Jurkat, Clone E6-1 (cell line): ENCODE results near the gene NSMF.
A peak's percentile ranks its signal among the peaks of the same experiment; 100 is the strongest.
"Not testable (repeated sequence)": the region's sequence is repeated elsewhere in the genome, so short reads cannot be mapped to it uniquely, and the experiment has no call there.

ENCODE experiments used
- DNase-seq: peaks from one replicate; pipeline ENCODE4 v3.0.0-alpha.2; 2011; ENCODE audit warnings: low read depth, low spot score
- H3K4me3 ChIP-seq: 2 replicates; pipeline ENCODE4 v1.5.1; 2011; ENCODE audit warnings: mild to moderate bottlenecking, low read length, control low read depth, moderate library complexity

The NSMF gene

GRCh38 chr9:137478962-137479861, 20.1 kb upstream of the NSMF start:
- no peak for DNase-seq
- H3K4me3 ChIP-seq: no peak overlapping the region

- no peak for DNase-seq
- H3K4me3 ChIP-seq: no peak overlapping the region
These were observed 19.5 kb upstream of the NSMF start for GRCh38 chr9:137478613-137478961.

- DNase-seq: no peak
- no peak overlapping the region for H3K4me3 ChIP-seq
These were observed 18.9 kb upstream of the NSMF start for GRCh38 chr9:137477778-137478612.

- no peak for DNase-seq
These were observed 17.7 kb upstream of the NSMF start for GRCh38 chr9:137476856-137477255.

GRCh38 chr9:137475666-137476065, 16.5 kb upstream of the NSMF start:
- no peak for DNase-seq
- no peak overlapping the region for H3K4me3 ChIP-seq

More at GRCh38 chr9:137476856-137477255, 17.7 kb upstream of the NSMF start:
- no peak overlapping the region for H3K4me3 ChIP-seq

GRCh38 chr9:137474271-137474670, 15.1 kb upstream of the NSMF start:
- no peak for DNase-seq
- no peak overlapping the region for H3K4me3 ChIP-seq

- peak; percentile 47 for DNase-seq
- H3K4me3 ChIP-seq: no peak overlapping the region
These were observed 11.7 kb upstream of the NSMF start for GRCh38 chr9:137470785-137471184.

DNA sequence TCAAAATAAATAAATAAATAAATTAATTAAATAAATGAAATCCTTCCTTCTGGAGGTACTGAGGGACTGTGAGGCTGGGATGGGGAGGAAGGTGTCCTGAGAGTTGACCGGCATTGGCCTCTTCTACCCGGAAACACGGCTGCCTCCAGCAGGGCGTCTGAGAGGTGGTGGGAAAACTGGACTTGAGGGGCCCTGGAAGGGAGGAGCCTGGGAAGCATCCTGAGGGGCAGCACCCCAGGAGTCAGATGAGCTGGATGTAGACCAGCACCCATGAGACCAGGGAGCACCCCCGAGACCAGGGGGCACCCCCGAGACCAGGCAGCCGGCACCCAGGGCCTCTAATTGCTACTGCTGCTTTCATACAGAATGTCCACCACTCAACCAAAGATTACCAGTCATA, 8.8 kb upstream of the NSMF start:
- no peak overlapping the region for H3K4me3 ChIP-seq
- DNase-seq: no peak

GRCh38 chr9:137467161-137467581, 8.0 kb upstream of the NSMF start:
- DNase-seq: no peak

GRCh38 chr9:137466389-137467085, 7.4 kb upstream of the NSMF start:
- DNase-seq, H3K4me3 ChIP-seq: not testable (repeated sequence)

More at GRCh38 chr9:137467161-137467581, 8.0 kb upstream of the NSMF start:
- no peak overlapping the region for H3K4me3 ChIP-seq

DNA sequence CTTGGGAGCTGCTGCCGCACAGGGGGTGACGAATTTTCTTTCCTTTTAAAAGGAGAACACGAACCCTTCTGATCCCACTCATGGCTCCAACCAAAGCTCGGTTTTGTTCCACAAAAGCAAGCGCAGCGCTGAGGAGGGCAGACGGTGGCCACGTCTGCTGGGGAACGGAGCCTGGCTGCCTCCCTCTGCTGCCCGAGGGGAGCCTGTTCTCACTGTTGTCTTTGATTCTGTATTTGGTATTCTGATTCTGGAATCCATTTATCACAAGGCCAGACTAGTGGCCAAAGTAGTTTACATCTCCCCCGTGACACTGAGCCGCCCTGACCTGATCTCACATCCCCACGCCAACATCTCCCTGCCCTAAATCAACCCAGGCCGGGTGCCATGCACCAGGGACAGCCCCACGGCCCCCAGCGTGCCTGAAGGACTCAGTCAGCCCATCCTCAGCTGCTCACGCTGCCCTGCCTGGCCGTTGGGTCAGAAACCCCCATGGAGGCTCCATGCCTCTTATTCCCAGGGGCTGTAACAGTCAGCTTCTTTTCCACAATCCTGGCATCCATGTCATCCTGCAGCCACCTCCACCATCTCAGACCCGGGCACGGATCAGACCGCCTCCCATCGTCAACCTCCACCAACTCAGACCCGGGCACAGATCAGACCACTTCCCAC, 6.7 kb upstream of the NSMF start:
- no peak overlapping the region for H3K4me3 ChIP-seq
- no peak for DNase-seq

- H3K4me3 ChIP-seq: no peak overlapping the region
- DNase-seq: no peak
These were observed 6.0 kb upstream of the NSMF start for GRCh38 chr9:137465000-137465719.

GRCh38 chr9:137464291-137464999, 5.3 kb upstream of the NSMF start:
- DNase-seq: no peak
- no peak overlapping the region for H3K4me3 ChIP-seq

DNA sequence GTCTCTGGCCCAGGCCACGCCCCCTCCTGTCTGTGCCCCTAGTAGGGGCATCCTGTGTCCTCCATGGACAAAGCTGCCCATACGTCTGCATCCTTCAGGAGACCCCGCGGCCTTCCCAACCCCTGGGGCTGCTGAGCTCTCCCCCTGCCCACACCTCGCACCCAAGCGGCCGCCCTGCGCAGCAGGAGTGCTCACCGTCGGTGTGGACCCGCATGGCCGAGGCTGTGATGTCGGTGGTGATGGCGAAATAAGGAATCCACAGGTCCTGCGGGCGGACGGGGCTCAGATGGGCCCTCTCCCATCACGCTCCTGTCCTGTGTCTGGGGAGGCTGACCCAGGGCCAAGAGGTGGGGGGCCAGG, 4.8 kb upstream of the NSMF start:
- H3K4me3 ChIP-seq: no peak overlapping the region
- no peak for DNase-seq

GRCh38 chr9:137462986-137463930, 4.1 kb upstream of the NSMF start:
- H3K4me3 ChIP-seq: no peak overlapping the region
- DNase-seq: peak; percentile 18

GRCh38 chr9:137462396-137462985, 3.4 kb upstream of the NSMF start:
- DNase-seq: no peak
- peak overlapping the region; percentile 38 for H3K4me3 ChIP-seq
